Measurements from ENCODE around the gene GALNT9. TPM values are rescaled to one million over a fixed set of nuclear protein-coding genes. Genes with fewer than 3 reads are reported as not detected.

The GALNT9 gene
- total RNA-seq, 1 experiment from 2014 or later, result 1.7 TPM

DNA sequence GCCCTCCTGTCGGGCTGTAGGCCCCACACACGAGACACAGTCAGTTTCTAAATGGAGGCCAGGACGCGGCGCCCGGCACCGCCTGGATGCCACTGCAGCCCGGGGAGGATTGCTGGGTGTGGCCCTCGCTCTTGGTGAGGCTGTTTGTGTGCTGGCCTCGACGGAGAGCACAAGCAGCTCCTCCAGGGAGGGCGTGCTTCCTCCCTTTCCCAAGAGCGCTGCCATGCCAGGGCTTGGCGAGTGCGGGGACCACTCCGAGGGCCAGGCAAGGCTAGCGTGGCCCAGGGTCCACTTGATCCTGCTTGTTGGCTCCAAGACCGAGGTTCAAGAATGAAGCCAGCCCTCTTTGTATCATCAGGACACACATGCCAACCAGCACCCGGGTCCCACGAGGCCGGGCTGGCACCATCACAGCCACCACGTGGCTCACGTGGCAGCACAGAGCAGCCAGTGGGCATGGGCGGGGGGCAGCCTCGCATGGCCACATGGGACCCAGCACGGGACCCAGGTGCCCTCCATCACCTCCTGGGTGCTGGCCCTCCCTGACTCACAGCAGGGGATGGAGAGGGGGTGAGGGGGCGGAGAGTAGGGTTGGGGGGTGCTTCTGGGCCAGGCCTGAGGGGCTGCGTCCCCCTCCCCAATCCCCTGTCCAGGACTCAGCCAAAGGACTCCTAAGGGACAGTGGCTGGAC, 113.9 kb downstream of the GALNT9 start:
- DNase-seq (ENCODE audit: low spot score), result no peak

GRCh38 chr12:132214891-132215290, 114.5 kb downstream of the GALNT9 start:
- no peak for DNase-seq (ENCODE audit: low spot score)

DNA sequence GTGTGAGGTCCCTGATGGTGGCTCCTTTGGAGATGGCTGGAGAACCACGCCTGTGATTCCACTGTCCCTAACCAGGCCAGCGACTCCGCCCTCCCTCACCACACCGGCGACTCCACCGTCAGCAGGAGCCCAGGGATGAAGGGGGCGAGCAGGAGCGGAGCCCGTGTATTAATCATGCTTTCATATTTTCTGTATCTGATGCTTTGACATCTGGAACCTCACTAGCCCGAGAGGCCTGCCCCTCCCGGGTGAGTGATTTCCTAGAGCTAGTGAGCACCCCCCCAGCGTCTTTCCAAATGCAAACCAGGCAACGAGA, 115.3 kb downstream of the GALNT9 start:
- no peak for DNase-seq (ENCODE audit: low spot score)

DNA sequence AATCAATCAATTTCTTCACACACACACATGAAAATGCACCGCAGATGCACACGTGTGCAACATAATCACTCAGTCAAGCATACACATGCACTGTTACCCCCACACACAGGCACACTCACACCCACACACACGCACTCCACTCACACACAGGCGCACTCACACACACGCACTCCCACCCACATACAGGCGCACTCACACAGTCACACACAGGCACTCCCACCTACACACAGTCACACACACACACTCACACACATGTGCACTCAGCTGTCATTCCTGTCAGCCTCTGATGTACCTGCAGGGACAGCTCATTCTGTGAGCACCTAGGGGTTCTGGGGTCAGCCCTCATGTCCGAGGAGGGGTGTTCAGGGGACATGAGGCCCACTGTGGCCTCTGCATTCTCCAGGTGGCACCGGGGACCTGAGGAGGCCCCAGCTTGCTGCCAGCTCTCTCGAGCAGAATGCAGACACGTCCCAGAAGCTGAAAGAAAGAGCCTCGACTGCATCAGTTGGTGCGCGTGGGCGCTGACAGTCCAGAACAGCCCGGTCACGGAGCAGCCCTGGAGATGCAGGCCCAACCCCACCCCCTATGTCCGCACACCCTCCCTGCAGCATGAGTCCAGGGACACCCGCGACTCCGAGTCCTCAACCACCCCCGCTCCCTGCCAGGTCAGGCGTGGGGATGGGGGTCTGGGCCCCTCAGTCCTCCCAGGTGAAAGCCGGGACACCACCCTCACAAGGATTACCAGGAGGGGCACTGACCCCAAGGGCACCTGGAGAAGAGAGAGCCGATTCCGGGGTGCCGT, 115.8 kb downstream of the GALNT9 start:
- DNase-seq (ENCODE audit: low spot score), result no peak

- no peak for DNase-seq (ENCODE audit: low spot score)
These were observed 117.6 kb downstream of the GALNT9 start for GRCh38 chr12:132211816-132212215.

- DNase-seq (ENCODE audit: low spot score), result no peak
These were observed 118.1 kb downstream of the GALNT9 start for GRCh38 chr12:132211326-132211725.

- DNase-seq (ENCODE audit: low spot score), result no peak
These were observed 119.0 kb downstream of the GALNT9 start for GRCh38 chr12:132210223-132211055.

- no peak for DNase-seq (ENCODE audit: low spot score)
These were observed 119.7 kb downstream of the GALNT9 start for GRCh38 chr12:132209619-132210222.

DNA sequence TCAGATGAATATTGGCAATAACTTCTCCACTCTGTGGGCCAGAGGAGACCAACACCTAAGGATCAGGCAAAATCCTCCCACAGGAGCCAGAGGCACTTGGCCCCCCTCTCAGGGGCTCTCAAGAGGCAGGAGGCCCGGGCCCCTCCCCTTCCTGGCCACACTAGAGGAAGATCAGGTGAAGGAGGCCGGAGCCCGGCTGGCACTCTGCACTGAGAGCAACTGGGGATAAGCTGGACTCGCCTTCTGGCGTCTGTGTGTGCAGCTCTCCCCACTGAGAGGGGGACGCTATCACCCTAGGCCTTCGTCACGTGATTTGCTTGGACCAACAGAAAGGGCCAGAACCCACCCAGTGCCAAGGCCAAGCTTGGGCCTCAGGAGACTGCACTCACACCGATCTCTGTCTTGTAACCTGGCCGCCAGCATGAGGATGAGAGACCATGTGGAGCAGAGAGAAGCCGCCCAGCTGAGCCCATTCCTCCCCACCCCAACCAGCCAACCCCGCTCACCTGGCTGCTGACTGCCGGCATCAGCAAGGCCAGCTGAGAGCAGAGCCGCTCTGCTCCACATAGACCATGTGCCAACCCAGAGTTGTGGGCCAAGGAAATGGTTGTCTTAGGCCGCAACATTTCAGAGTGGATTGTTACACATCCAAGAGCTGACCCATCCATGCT, 121.1 kb downstream of the GALNT9 start:
- DNase-seq (ENCODE audit: low spot score), result no peak

GRCh38 chr12:132207083-132207775, 122.2 kb downstream of the GALNT9 start:
- DNase-seq (ENCODE audit: low spot score), result no peak

DNA sequence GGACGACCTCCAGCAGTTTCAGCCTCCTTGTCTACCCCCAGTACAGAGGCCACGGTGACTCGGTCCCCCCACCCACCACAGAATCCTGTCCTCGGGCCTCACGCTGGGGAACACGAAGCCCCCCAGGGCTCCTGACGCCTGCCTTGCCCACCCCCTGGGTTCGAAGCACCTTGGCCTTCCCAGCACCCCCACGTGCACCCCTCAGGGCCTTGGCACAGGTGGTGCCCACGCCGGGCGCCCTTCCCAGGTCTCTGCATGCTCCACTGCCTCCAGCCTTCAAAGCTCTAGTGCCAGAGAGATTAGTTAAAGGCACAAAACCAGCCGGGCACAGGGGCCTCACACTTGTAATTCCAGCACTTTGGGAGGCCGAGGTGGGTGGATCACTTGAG, 123.3 kb downstream of the GALNT9 start:
- DNase-seq (ENCODE audit: low spot score), result no peak

DNA sequence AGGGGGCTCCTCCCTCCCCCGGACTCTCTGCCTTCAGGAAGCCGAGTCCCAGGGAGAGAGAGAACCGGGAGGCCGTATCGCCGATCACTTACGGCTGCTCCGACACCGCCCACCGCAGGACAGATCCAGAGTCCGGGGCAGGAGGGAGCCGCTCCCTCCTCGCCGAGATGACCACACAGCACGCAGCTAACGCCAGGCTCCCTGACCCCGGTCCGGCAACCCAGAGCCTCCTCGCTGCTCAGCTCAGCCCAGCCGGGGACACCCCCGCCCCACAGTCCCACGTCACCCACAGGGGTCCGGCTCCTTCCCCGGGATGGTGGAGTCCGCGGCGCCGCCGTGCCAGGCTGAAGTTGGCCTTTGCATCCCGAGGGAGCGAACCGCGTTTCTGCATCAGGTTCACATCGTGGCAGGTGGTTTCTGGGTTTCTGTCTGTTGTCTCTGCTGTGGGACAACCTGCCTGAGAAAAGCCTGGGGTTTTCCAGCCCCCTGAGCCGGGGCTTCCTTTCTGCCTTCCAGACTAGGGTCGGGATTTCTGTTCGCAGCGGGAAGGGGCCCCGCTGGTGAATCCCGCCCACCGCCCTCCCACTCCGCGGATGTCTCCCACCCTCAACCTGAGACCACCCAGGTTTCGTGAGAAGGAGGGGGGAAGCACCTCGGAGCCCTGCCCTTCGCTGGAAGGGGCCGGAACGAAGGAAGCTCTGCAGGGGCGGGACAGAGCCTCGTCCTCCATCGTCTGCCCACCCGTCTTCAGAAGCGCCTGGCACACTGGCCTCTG, 123.9 kb downstream of the GALNT9 start:
- DNase-seq (ENCODE audit: low spot score), result no peak

DNA sequence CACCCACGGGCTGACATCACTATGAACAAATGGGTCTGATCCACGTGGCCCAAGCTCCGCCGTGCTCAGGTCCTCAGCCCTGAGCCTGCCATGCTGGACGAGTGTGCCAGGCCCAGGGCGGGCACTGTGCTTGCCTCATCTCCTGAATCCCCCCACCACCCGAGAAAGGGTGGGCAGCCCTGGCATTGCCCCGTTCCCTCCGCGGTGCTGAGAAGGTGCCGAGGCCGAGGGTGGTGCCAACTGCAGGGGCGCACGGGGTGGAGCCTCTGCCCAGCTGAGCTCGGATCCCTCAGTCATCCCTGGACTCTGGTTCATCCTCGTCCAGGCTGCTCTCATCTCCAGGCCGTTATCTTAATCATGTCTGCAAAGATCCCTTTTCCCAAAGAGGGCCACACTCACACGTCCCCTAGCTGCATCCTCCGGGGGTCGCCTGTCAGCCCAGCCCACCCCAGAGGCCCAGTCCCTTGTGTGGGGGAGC, 124.6 kb downstream of the GALNT9 start:
- DNase-seq (ENCODE audit: low spot score), result no peak

DNA sequence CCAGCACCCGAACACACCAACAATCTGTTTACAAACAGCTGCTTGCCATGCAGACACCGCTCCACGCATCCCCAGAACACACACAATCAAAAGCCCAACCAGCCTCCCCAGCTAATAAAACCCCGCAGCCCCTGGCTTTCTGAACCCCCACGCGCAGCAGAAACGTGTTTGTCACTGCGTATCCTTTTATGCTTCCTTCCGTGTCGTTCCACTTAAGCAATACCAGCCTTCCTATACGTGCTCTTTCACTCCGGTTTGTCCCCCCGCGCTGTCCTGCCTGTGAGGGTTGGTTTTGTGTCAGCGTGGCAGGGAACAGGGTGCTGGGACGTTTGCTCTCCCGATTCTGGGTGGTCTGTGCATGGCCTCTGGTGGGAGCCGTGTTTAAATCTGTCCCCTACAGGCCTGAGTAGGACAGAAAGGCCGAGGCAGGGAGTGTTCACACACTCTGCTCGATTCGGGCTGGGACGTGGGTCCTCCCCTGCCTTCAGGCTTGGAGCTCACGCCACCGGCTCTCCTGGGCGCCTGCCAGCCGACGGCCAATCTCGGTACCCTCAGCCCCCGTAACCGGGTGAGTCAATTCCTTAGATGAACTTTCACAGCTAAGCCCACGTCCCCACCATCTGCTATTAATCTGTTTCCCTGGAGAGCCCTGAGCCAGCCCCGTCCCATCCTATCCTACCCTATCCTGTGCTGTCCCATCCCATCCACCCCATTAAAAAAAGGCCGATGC, 125.2 kb downstream of the GALNT9 start:
- DNase-seq (ENCODE audit: low spot score), result no peak

GRCh38 chr12:132202929-132203721, 126.3 kb downstream of the GALNT9 start:
- DNase-seq (ENCODE audit: low spot score), result no peak

DNA sequence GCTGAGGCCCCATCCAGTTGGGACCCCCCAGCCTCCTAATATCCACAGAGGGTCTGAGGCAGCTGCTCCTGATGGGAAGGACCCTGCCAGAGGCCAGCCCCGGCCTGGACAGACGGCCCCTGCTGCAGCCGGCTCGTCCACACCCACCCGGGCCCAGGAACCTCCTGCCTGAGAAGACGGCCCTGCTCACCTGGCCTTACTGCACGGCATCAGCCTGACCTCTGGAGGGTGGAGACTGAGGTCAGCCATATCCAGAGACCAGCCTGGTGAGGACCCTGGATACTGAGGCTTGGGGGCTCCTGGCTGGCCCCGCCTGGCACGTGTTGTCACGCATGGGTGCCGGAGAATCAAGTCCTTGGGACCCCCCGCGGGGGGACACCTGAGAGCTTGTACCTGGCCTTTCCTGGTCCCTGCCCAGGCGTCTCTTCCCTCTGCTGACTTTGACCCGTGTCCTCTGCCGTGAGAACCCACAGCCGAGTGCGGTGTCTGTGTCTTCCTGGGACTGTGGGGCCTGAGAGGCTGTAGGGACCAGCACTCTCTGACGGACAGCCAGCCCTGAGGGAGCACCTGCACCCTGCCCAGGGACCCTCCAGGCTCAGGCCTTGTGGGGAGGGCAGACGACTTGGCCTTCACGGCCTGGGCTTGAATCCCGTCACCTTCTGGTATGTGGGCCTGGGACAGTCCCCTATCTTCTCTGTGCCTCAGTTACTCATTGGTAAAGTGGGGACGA, 127.8 kb downstream of the GALNT9 start:
- DNase-seq (ENCODE audit: low spot score), result no peak

DNA sequence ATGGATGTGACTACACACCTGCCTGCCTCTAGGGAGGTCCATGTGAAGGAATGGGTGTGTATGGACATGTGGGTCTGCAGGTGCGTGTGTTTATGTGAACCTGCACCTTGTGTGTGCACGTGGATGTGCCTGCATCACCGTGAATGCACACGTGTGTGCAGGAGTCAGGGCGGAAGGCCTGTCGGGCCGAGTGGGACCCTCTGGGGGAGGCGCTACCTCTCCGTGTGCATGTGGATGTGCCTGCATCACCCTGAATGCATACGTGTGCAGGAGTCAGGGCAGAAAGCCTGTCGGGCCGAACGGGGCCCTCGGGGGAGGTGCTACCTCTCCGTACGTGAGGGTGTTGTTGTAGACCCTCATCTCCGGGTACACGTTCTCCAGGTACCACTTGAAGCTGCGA, 128.6 kb downstream of the GALNT9 start:
- no peak for DNase-seq (ENCODE audit: low spot score)

All from H4 (cell line).